Measurements from ENCODE around the gene ARHGAP1. TPM values are rescaled to one million over a fixed set of nuclear protein-coding genes. Genes with fewer than 3 reads are reported as not detected.
"Not testable (repeated sequence)": the region's sequence is repeated elsewhere in the genome, so short reads cannot be mapped to it uniquely, and the experiment has no call there.

Gene ARHGAP1
- total and polyA plus RNA-seq, 5 experiments from 2014 or later, result 35.5 to 71.2 (median 63.1) TPM

DNA sequence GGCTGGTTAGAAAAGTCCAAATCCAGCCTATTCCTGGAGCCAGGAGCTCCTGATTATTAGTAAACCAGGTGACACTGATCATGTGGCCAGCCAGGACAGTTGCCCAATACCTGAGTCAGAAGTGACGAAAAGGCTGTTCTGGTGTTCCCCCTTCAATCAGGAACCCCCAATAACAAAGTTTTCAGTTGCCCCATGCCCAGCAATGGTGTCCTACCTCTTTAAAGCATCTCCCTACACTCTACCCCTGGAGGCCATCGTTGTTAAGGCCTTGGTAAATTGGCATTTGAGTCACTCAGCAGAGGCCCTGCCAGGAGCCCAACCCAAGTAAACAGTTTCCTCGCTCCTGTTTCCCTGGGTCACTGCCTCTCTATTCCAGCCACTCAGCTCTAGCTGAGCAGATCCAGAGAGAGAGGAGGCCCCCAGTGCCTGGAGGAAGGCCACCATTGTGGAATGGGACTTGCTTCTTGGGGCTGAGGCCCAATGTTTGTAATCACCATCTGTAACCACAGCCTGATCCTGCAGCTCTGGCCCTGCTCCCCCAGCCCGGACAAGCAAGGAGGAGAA lies 25.0 kb downstream of the ARHGAP1 start:
- Mint-ChIP-seq H3K27ac (peak overlapping the region; percentile 12 to 95 (median 91)), H3K4me1 (peaks cover 32 to 77% (median 72%) of the 10 kb centered on the region in 4 donors), H3K4me3 (peak overlapping the region in 6 of 10 donors; percentile 12 to 82 (median 76)), H3K9me3 (no peaks in the 10 kb centered on the region), H3K36me3 (peaks cover 0 to 41% (median 15%) of the 10 kb centered on the region in 3 donors), H3K27me3 (no peaks in the 10 kb centered on the region)
- no peak for DNase-seq
- POLR2A ChIA-PET, result interaction anchor here (0.6 to 8.9 kb wide), 4 partner anchors 23 to 779 kb away, joined by 3 to 91 read pairs (median 4); partner anchors contain the start of genes ARHGAP1 and ZNF408
- no peak for ATAC-seq

DNA sequence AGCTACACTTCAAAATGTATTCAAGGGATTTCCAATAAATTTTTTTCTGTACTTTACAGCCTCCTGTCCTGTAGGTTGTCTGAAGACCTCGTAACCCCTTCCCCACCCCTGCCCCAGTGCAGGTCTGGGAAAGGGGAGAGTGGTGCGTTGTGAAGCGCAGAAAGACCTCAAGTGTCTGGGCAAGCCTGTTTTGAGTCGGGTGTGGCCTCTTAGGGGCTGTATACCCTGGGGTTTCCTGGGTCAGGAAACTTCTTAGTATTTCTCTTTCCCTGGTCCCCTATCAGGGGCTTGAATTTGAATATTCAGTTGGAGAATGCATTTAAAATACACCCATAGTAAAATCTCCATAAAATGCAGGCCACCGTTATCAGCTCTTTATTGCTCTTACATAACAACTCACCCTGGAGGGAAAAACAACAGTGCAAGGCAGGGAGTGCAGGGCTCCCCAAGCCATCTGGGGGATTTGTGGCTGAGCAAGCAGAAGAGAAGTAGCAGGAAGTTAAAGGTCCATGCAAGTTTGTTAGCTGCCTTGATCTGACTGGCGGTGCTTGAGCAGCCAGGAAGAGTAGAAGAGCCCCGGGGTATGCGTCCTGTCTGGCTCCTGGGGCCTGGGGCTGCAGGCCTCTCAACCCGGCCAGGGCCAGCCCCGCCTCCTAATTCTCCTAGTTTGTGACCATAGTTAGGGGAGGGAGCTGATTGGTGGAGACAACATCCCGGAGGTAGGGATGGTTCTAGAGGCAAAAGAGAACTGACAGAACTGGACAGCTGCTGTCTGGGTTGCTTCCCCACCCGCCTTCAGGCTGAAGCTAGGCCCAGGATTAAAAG lies 25.7 kb downstream of the ARHGAP1 start:
- peaks cover 37 to 84% (median 78%) of the 10 kb centered on the region in 4 donors for H3K4me1 Mint-ChIP-seq
- POLR2A ChIA-PET, result interaction anchor here (0.6 to 8.9 kb wide), 4 partner anchors 24 to 779 kb away, joined by 3 to 91 read pairs (median 4); partner anchors contain the start of genes ARHGAP1 and ZNF408
- peaks cover 0 to 38% (median 15%) of the 10 kb centered on the region in 3 donors for H3K36me3 Mint-ChIP-seq
- no peaks in the 10 kb centered on the region for H3K9me3 Mint-ChIP-seq
- peak overlapping the region; percentile 88 to 95 (median 91) for H3K27ac Mint-ChIP-seq
- ATAC-seq (peak; percentile 40 to 49), DNase-seq (peak in 6 of 10 donors; percentile 9 to 46 (median 27))
- H3K4me3 Mint-ChIP-seq, result peak overlapping the region; percentile 12 to 86 (median 78)
- no peaks in the 10 kb centered on the region for H3K27me3 Mint-ChIP-seq

DNA sequence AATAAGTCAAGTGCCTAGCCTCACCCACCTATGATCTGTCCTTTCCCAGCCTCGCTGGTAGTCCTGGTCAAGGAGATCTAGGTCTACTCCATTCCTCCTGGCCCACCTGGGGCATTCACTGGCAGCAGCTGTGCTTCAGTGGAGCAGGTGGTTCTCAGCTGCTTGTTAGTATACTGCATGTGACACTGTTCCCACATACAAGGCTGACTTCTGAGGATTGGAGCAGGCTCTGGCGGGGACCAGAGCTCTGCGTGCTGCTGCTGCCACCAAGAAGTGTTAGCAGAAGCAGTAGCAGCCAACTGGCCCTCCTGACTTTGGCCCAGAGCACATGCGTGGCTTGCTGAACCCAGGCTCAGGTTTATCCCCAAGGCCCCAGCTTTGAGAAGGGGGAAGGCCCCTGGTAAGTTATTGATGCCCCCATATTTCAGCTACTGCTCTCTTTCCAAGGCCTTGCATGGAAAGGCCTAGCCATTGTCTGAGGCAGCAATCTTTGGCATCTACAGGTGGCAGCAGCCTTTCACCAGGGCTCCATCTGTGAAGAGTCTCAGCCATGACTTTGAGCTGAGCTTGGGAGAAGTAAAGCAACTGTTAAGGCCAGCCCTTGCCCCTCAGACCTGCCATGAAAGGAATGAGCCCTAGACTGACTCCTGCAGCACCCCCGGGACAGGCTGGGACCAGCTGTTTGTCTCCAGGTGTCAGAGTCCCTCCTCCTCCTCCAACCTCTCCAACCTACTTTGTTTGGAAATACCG lies 26.5 kb downstream of the ARHGAP1 start:
- POLR2A ChIA-PET, result interaction anchor here (0.6 to 8.9 kb wide), 3 partner anchors 24 to 64 kb away, joined by 3 to 91 read pairs (median 4); partner anchors contain the start of genes ARHGAP1 and ZNF408
- H3K9me3 Mint-ChIP-seq, result no peaks in the 10 kb centered on the region
- ATAC-seq (no peak), DNase-seq (no peak)
- H3K36me3 Mint-ChIP-seq, result peaks cover 0 to 41% (median 17%) of the 10 kb centered on the region in 3 donors
- H3K27me3 Mint-ChIP-seq, result no peaks in the 10 kb centered on the region
- peaks cover 41 to 91% (median 85%) of the 10 kb centered on the region in 4 donors for H3K4me1 Mint-ChIP-seq
- peak overlapping the region; percentile 88 to 96 (median 91) for H3K27ac Mint-ChIP-seq
- H3K4me3 Mint-ChIP-seq, result peak overlapping the region in 6 of 10 donors; percentile 78 to 86 (median 78)

DNA sequence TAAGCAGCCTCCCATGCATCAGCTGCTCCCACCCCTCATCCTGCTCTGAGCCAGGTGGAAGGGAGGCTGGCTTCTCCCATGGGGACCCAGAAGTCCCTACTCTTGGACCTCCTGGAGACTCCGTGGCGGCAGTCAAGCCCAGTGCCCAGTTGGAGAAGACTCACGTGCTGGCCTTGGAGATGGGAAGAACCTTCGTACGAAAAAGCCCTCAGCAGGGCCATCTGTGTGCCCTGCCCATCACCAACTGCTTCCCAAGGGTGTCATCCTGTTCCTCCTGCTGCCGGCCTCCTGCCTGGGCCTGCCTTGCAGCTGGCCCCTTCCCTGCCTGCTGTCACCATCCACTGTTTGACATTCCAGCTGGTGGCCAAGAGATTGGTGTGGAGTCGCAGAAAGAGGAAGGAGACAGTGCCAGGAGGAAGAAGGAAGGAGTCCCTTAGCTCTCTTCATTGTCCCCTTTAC lies 28.0 kb downstream of the ARHGAP1 start:
- DNase-seq (no peak), ATAC-seq (no peak)
- POLR2A ChIA-PET, result interaction anchor here (0.7 to 8.9 kb wide), 4 partner anchors 10 to 30 kb away, joined by 3 to 91 read pairs (median 11); partner anchors contain the start of genes ARHGAP1 and ZNF408
- H3K36me3 Mint-ChIP-seq, result peaks cover 0 to 43% (median 22%) of the 10 kb centered on the region in 3 donors
- peak overlapping the region; percentile 24 to 96 (median 90) for H3K27ac Mint-ChIP-seq
- peaks cover 41 to 86% (median 79%) of the 10 kb centered on the region in 4 donors for H3K4me1 Mint-ChIP-seq
- no peaks in the 10 kb centered on the region for H3K9me3 Mint-ChIP-seq
- peak overlapping the region in 9 of 10 donors; percentile 48 to 85 (median 82) for H3K4me3 Mint-ChIP-seq
- no peaks in the 10 kb centered on the region for H3K27me3 Mint-ChIP-seq

DNA sequence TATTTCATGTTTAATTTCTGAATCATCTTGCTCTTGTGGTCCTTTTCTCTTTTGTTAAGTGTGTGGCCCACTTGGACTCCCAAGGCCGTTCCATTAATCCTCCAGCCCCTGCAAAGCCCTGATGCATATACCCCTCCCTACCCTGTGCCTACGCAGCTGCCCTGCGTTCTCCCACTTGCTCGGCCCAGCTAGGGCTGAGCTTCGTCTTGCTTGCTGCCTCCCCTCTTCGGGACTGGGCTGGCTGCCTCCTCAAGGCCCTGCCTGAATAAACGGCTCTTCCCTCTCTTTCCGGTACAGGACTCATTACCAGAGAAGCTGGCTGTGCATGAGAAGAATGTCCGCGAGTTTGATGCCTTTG lies 28.5 kb downstream of the ARHGAP1 start:
- Mint-ChIP-seq H3K27me3 (no peaks in the 10 kb centered on the region), H3K4me3 (peak overlapping the region; percentile 39 to 85 (median 82)), H3K27ac (peak overlapping the region; percentile 68 to 96 (median 92)), H3K9me3 (no peaks in the 10 kb centered on the region), H3K36me3 (peaks cover 0 to 43% (median 20%) of the 10 kb centered on the region in 3 donors), H3K4me1 (peaks cover 37 to 81% (median 74%) of the 10 kb centered on the region in 4 donors)
- no peak for ATAC-seq
- DNase-seq, result no peak
- POLR2A ChIA-PET, result interaction anchor here (0.6 to 8.9 kb wide), 7 partner anchors 11 to 54 kb away, joined by 3 to 91 read pairs (median 4); partner anchors contain the start of genes ARHGAP1, ATG13, HARBI1 and ZNF408

DNA sequence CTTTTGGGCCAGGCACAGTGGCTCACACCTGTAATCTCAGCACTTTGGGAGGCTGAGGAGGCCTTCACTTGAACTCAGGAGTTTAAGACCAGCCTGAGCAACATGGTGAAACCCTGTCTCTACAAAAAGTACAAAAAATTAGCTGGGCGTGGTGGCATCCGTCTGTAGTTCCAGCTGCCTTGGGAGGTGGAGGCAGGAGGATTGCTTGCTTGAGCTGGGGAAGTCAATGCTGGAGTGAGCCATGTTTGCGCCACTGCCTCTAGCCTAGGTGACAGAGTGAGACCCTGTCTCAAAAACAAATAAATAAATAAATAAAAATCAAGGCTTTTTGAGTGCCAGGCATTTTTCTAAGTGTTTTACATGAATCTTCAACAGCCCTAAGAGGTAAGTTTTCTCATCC lies 29.9 kb downstream of the ARHGAP1 start:
- Mint-ChIP-seq H3K27ac (peak overlapping the region; percentile 68 to 96 (median 92)), H3K36me3 (peaks cover 0 to 53% (median 21%) of the 10 kb centered on the region in 3 donors), H3K4me3 (peak overlapping the region; percentile 58 to 85 (median 82)), H3K4me1 (peaks cover 34 to 68% (median 63%) of the 10 kb centered on the region in 4 donors)
- not testable (repeated sequence) for DNase-seq, H3K27me3 Mint-ChIP-seq, H3K9me3 Mint-ChIP-seq, ATAC-seq
- POLR2A ChIA-PET, result interaction anchor here (0.7 to 8.9 kb wide), 10 partner anchors 9 to 752 kb away, joined by 3 to 91 read pairs (median 4); partner anchors contain the start of genes AMBRA1, ARHGAP1, ATG13 and HARBI1

DNA sequence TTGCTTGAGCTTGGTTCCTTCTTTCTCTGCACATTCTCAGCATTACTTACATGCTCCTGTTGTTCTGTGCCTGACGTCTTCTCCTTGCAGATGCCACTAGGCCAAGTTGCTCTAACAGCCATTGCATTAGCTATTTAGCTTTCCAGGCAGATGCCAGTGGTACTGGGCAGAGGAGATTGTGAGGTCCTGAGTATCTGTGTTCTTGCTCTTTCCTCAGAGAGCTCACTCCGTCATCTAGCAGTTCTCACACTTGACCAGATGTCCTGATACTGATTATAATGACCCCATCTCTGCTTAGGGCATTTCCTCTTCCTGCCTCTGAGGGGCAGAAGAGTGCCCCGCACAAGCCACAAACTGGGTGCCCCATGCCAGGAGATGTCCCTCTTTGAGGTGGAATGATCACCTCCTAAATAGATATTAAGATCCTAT lies 30.7 kb downstream of the ARHGAP1 start:
- Mint-ChIP-seq H3K27me3 (no peaks in the 10 kb centered on the region), H3K27ac (peak overlapping the region; percentile 16 to 90 (median 83)), H3K4me1 (peaks cover 29 to 60% (median 55%) of the 10 kb centered on the region in 4 donors), H3K4me3 (peak overlapping the region in 9 of 10 donors; percentile 20 to 78 (median 55)), H3K9me3 (no peaks in the 10 kb centered on the region), H3K36me3 (peaks cover 0 to 61% (median 28%) of the 10 kb centered on the region in 3 donors)
- POLR2A ChIA-PET, result interaction anchor here (8.9 kb wide), 1 partner anchor 28 kb away, joined by 91 read pairs; the partner anchor contains the start of genes ARHGAP1 and ZNF408
- DNase-seq (no peak), ATAC-seq (no peak)

DNA sequence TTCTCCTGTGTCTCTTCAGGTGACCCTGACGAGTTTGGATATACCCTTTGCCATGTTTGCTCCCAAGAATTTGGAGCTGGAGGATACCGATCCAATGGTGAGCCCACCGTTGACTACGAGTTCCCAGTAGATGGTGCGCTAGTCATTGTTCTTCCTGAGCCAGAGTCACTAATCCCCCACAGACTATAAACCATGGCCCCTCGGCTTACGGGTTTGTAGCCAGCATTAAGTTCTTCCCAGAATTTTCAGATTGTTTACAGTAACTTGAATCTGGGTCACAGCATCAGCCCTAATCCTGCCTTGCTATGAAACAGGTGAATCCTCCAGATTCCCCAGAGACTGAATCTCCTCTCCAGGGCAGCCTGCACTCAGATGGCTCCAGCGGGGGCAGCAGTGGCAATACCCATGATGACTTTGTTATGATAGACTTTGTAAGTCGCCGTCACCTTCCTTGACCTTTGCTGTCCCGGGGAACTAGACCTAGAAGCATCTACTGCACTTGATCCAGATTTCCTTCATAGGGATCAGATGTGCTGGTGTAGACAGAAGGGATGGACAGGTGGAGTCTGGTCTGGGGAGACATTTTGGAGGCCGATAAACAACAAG lies 31.8 kb downstream of the ARHGAP1 start:
- peaks cover 23 to 49% (median 46%) of the 10 kb centered on the region in 4 donors for H3K4me1 Mint-ChIP-seq

DNA sequence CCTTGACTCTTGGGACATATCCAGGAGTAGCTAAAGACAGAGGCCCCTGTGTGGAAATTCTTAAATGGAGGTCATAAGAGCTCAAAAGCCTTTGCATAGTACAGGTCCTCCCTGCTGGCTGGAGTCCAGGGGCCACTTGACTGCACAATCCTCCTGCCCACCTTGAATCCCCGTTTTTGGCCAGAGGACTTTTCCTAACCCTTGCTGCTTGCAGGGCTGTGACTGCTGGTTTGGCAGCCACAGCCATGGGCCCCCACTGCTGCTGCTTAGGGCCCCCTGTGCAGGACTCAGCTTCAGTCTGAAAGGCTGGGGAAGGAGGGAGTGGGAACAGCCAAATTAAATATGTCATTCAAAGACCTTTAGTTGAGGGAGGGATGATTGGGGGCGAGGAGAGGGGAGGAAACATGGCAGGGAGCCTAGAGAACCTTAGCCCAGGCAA lies 33.4 kb downstream of the ARHGAP1 start:
- Mint-ChIP-seq H3K4me1 (peaks cover 16 to 34% (median 31%) of the 10 kb centered on the region in 4 donors), H3K27ac (peak overlapping the region in 5 of 10 donors; percentile 8 to 80 (median 49)), H3K36me3 (peaks cover 0 to 77% (median 23%) of the 10 kb centered on the region in 3 donors), H3K9me3 (no peaks in the 10 kb centered on the region), H3K4me3 (no peak overlapping the region), H3K27me3 (no peaks in the 10 kb centered on the region)
- POLR2A ChIA-PET, result no interaction called here
- DNase-seq (no peak), ATAC-seq (no peak)

More for the DNA sequence above, 31.8 kb downstream of the ARHGAP1 start:
- no peak for ATAC-seq
- H3K27ac Mint-ChIP-seq, result peak overlapping the region in 4 of 10 donors; percentile 33 to 79 (median 54)
- H3K4me3 Mint-ChIP-seq, result peak overlapping the region in 2 of 10 donors; percentile 22 to 72
- no peak for DNase-seq
- H3K36me3 Mint-ChIP-seq, result peaks cover 0 to 69% (median 30%) of the 10 kb centered on the region in 3 donors
- POLR2A ChIA-PET, result interaction anchor here (8.9 kb wide), 1 partner anchor 30 kb away, joined by 91 read pairs; the partner anchor contains the start of genes ARHGAP1 and ZNF408
- no peaks in the 10 kb centered on the region for H3K9me3 Mint-ChIP-seq
- H3K27me3 Mint-ChIP-seq, result no peaks in the 10 kb centered on the region

DNA sequence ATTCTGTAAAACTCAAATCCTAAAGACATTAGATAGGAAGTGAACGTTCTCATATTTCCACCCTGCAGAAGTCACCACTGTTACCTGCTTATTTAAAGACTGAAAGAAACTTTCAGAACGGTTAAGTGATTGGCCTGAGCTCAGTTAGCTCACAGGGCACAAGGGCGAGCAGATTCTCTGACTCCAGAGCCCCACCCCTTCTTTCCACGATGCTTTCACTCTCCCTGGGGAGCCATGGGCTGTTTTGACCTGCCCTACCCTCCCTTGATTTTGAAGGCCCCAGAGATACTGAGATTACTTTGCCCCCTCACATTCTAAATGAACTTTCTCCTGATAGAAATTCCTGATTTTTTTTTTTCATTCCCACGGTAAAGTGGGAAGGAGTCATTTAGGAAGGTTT lies 33.9 kb downstream of the ARHGAP1 start:
- Mint-ChIP-seq H3K27ac (peak overlapping the region in 4 of 10 donors; percentile 8 to 73 (median 48)), H3K4me1 (peaks cover 13 to 28% (median 26%) of the 10 kb centered on the region in 4 donors), H3K36me3 (peaks cover 0 to 81% (median 23%) of the 10 kb centered on the region in 3 donors), H3K9me3 (no peaks in the 10 kb centered on the region), H3K4me3 (no peak overlapping the region), H3K27me3 (no peaks in the 10 kb centered on the region)
- DNase-seq, result no peak
- POLR2A ChIA-PET, result no interaction called here
- no peak for ATAC-seq

DNA sequence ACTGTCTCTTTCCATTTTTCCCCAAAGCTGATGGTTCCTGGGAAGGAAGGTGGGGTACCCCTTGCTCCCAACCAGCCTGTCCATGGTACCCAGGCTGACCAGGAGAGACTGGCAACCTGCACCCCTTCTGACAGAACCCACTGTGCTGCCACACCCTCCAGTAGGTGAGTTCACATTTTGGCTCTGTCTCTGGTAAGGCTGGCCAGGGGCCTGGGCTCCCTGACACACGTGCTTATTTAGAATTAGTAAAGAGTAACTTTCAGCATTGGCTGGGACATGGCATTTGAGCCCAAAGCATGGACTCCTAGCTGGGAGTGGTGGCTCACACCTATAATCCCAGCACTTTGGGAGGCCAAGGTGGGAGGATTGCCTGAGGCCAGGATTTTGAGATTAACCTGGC lies 35.1 kb downstream of the ARHGAP1 start:
- H3K27me3 Mint-ChIP-seq, result no peaks in the 10 kb centered on the region
- peaks cover 9 to 17% (median 15%) of the 10 kb centered on the region in 4 donors for H3K4me1 Mint-ChIP-seq
- no peak for ATAC-seq
- H3K27ac Mint-ChIP-seq, result peak overlapping the region in 2 of 10 donors; percentile 22 to 51
- POLR2A ChIA-PET, result interaction anchor here (0.7 kb wide), 1 partner anchor 78 kb away, joined by 3 read pairs; no protein-coding TSS in a partner anchor
- no peak for DNase-seq
- H3K4me3 Mint-ChIP-seq, result no peak overlapping the region
- no peaks in the 10 kb centered on the region for H3K9me3 Mint-ChIP-seq
- peaks cover 0 to 89% (median 23%) of the 10 kb centered on the region in 3 donors for H3K36me3 Mint-ChIP-seq

Data from naive thymus-derived CD8-positive, alpha-beta T cell (primary cell).